HG02798 (cell line): ENCODE results near the gene COL20A1.
"Not testable (repeated sequence)": the region's sequence is repeated elsewhere in the genome, so short reads cannot be mapped to it uniquely, and the experiment has no call there.

Experiments
- ATAC-seq: cut with Tn5 transposase; IDR thresholded peaks from one replicate; pipeline ENCODE4 v1.9.1; 2021; ENCODE audit warnings: mild to moderate bottlenecking; ENCODE audit not compliant: unreplicated experiment, poor library complexity

The COL20A1 gene

GRCh38 chr20:63369024-63369530 lies 76.1 kb downstream of the COL20A1 start:
- no peak for ATAC-seq

- no peak for ATAC-seq
These were observed 77.0 kb downstream of the COL20A1 start for GRCh38 chr20:63369724-63370617.

- no peak for ATAC-seq
These were observed 77.7 kb downstream of the COL20A1 start for GRCh38 chr20:63370618-63371187.

- no peak for ATAC-seq
These were observed 78.4 kb downstream of the COL20A1 start for GRCh38 chr20:63371291-63371865.

- ATAC-seq: no peak
These were observed 80.2 kb downstream of the COL20A1 start for GRCh38 chr20:63372971-63373885.

GRCh38 chr20:63373996-63374395 lies 81.0 kb downstream of the COL20A1 start:
- no peak for ATAC-seq

GRCh38 chr20:63374504-63374903 lies 81.5 kb downstream of the COL20A1 start:
- ATAC-seq: no peak

- no peak for ATAC-seq
These were observed 82.5 kb downstream of the COL20A1 start for GRCh38 chr20:63375438-63375837.

- ATAC-seq: no peak
These were observed 83.6 kb downstream of the COL20A1 start for GRCh38 chr20:63376283-63377250.

- no peak for ATAC-seq
These were observed 84.4 kb downstream of the COL20A1 start for GRCh38 chr20:63377256-63377941.

GRCh38 chr20:63377951-63378381 lies 85.0 kb downstream of the COL20A1 start:
- no peak for ATAC-seq

GRCh38 chr20:63378626-63379025 lies 85.6 kb downstream of the COL20A1 start:
- ATAC-seq: no peak

- no peak for ATAC-seq
These were observed 86.3 kb downstream of the COL20A1 start for GRCh38 chr20:63379296-63379695.

GRCh38 chr20:63379872-63380271 lies 86.9 kb downstream of the COL20A1 start:
- not testable (repeated sequence) for ATAC-seq

- no peak for ATAC-seq
These were observed 87.4 kb downstream of the COL20A1 start for GRCh38 chr20:63380346-63380870.

GRCh38 chr20:63381781-63382431 lies 88.9 kb downstream of the COL20A1 start:
- no peak for ATAC-seq

- no peak for ATAC-seq
These were observed 89.7 kb downstream of the COL20A1 start for GRCh38 chr20:63382551-63383300.
